H1 (cell line): ENCODE data around the gene INHA. TPM values are rescaled to one million over a fixed set of nuclear protein-coding genes. Genes with fewer than 3 reads are reported as not detected.

ENCODE experiments used
- BCL11A ChIP-seq, 2 experiments: IDR thresholded peaks; one replicate each; pipeline ENCODE4 v1.6.1; 2011; ENCODE audit warnings: low read depth in 2 of 2, low read length in 2 of 2, mild to moderate bottlenecking in 2 of 2
- KDM4A ChIP-seq: IDR thresholded peaks from one replicate; pipeline ENCODE4 v1.7.1; 2012; ENCODE audit warnings: low read depth, mild to moderate bottlenecking, moderate library complexity, low read length, inconsistent platforms; ENCODE audit not compliant: severe bottlenecking
- polyA plus RNA-seq, 7 experiments: library from polyadenylated mRNA; depleted of rRNA in 3 of 7; stranded (reverse) in 5 of 7; unstranded in 2 of 7; fragments of >200 nt in 5 of 7; fragments of 200-250 nt in 2 of 7; gene quantifications; 1 replicate in 5 of 7; 2 replicates in 1 of 7; 4 replicates in 1 of 7; pipeline versions ENCODE4 v1.2.1 to v1.2.3, GENCODE V29; 2011 to 2013; ENCODE audit warnings: missing spikeins in 2 of 7, mixed read lengths in 2 of 7
- total RNA-seq: library from RNA; stranded (reverse); fragmentation: NEBNext Ultra II Directional; extraction: Animal tissue kit (Norgen Biotek cat#: 25700); gene quantifications from 2 replicates; pipeline ENCODE4 v1.2.1, GENCODE V29; 2021

Gene INHA
- total and polyA plus RNA-seq, 2 of the 8 experiments (the other 6 are each of a cell fraction or from before 2014, with no cell fraction given) = 0.65 to 2.7 TPM

DNA sequence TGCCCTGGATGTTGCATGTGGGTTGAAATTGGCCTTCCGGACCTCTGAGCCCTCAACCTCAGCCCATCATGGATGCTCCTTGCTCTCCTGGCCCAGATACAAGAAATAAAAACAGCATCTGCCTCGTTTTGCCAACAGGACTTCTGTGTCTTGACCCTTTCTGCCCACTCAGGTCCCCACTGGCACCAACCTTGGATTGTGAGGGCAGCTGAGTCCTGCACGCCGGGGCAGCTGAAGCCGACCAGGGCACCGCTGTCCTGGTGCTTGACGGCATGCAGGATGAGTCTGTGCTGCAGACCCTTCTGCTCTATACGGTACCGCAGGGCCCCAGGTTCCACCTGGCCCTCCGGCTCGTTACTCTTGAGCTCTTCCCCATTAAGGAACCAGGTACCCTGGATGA lies 5.5 kb upstream of the INHA start (continued):
- TF ChIP-seq KDM4A (no peak), BCL11A (IDR thresholded peaks at IDR 0.05; ENCODE audit: low read depth in 2 of 2, low read length in 2 of 2) (no peak)
